ENCODE data around the gene SERPINB6.
"Not testable (repeated sequence)": the region's sequence is repeated elsewhere in the genome, so short reads cannot be mapped to it uniquely, and the experiment has no call there.

Gene SERPINB6

GRCh38 chr6:2999618-3000557 lies 28.5 kb upstream of the SERPINB6 start, which contains the start of gene NQO2:
Gene NQO2, plus strand, starts transcription at chr6:2999894. Its CDS starts 6,659 bp downstream, at chr6:3006553.
- no peaks in the 10 kb centered on the region for H4K20me1 ChIP-seq (ENCODE audit: insufficient read depth, low read length)
- peak within 1 kb of the TSS; percentile 99 for H3K4me2 ChIP-seq (ENCODE audit: low read length)
- peak within 1 kb of the TSS; percentile 4 for H3K27ac ChIP-seq (ENCODE audit: low read depth, low read length, poor library complexity, severe bottlenecking)
- H3K36me3 ChIP-seq (ENCODE audit: insufficient read depth, low read length), result peaks cover 8% of the 10 kb centered on the region
- no peaks in the 10 kb centered on the region for H3K9me2 ChIP-seq (ENCODE audit: low read depth, low read length)
- H3K9ac ChIP-seq (ENCODE audit: low read length), result peak within 1 kb of the TSS; percentile 83
- TF ChIP-seq CTCF (IDR thresholded peaks at IDR 0.05; ENCODE audit: low read length), result peak; percentile 9; the same call in 1 of the 2 replicates
- no peak for TF ChIP-seq EZH2 (IDR thresholded peaks at IDR 0.05; ENCODE audit: borderline replicate concordance, low read length)
- H3K4me1 ChIP-seq (ENCODE audit: insufficient read depth, low read length, severe bottlenecking), result peaks cover 26% of the 10 kb centered on the region
- H3F3A ChIP-seq (ENCODE audit: insufficient read depth, low read length), result 0 out of 2 replicates have a peak, but pooled peaks cover 5% of the 10 kb centered on the region
- peak within 1 kb of the TSS; percentile 89 for H3K4me3 ChIP-seq (ENCODE audit: low read depth, low read length, poor library complexity, severe bottlenecking)
- no peaks in the 10 kb centered on the region for H3K79me2 ChIP-seq (ENCODE audit: insufficient read depth, low read length)
- H2AFZ ChIP-seq (ENCODE audit: low read length), result no peak within 1 kb of the TSS
- no peaks in the 10 kb centered on the region for H3K27me3 ChIP-seq (ENCODE audit: insufficient read depth, low read length)
- no peaks in the 10 kb centered on the region for H3K9me3 ChIP-seq (ENCODE audit: low read length)

GRCh38 chr6:2998998-2999617 lies 27.7 kb upstream of the SERPINB6 start:
- no peaks in the 10 kb centered on the region for H4K20me1 ChIP-seq (ENCODE audit: insufficient read depth, low read length)
- H3K4me2 ChIP-seq (ENCODE audit: low read length), result peak overlapping the region; percentile 84
- H3K79me2 ChIP-seq (ENCODE audit: insufficient read depth, low read length), result no peaks in the 10 kb centered on the region
- H3K36me3 ChIP-seq (ENCODE audit: insufficient read depth, low read length), result no peaks in the 10 kb centered on the region
- TF ChIP-seq EZH2 (IDR thresholded peaks at IDR 0.05; ENCODE audit: borderline replicate concordance, low read length) (no peak), CTCF (IDR thresholded peaks at IDR 0.05; ENCODE audit: low read length) (no peak)
- peak overlapping the region; percentile 4 for H3K27ac ChIP-seq (ENCODE audit: low read depth, low read length, poor library complexity, severe bottlenecking)
- H3K9me3 ChIP-seq (ENCODE audit: low read length), result no peaks in the 10 kb centered on the region
- H3K9me2 ChIP-seq (ENCODE audit: low read depth, low read length), result no peaks in the 10 kb centered on the region
- 0 out of 2 replicates have a peak, but pooled peaks cover 5% of the 10 kb centered on the region for H3F3A ChIP-seq (ENCODE audit: insufficient read depth, low read length)
- no peak overlapping the region for H2AFZ ChIP-seq (ENCODE audit: low read length)
- peak overlapping the region; percentile 65 for H3K4me3 ChIP-seq (ENCODE audit: low read depth, low read length, poor library complexity, severe bottlenecking)
- peaks cover 26% of the 10 kb centered on the region for H3K4me1 ChIP-seq (ENCODE audit: insufficient read depth, low read length, severe bottlenecking)
- peak overlapping the region; percentile 32; the same call in 1 of the 2 replicates for H3K9ac ChIP-seq (ENCODE audit: low read length)
- H3K27me3 ChIP-seq (ENCODE audit: insufficient read depth, low read length), result no peaks in the 10 kb centered on the region

GRCh38 chr6:2998249-2998997 lies 27.1 kb upstream of the SERPINB6 start:
- Histone ChIP-seq H3K4me1 (ENCODE audit: insufficient read depth, low read length, severe bottlenecking) (peaks cover 26% of the 10 kb centered on the region), H3K4me2 (ENCODE audit: low read length) (peak overlapping the region; percentile 84), H3K4me3 (ENCODE audit: low read depth, low read length, poor library complexity, severe bottlenecking) (peak overlapping the region; percentile 65), H3K9ac (ENCODE audit: low read length) (peak overlapping the region; percentile 32; the same call in 1 of the 2 replicates)
- H3K9me2 ChIP-seq (ENCODE audit: low read depth, low read length); H3K79me2 ChIP-seq (ENCODE audit: insufficient read depth, low read length); H2AFZ ChIP-seq (ENCODE audit: low read length); H3F3A ChIP-seq (ENCODE audit: insufficient read depth, low read length); H4K20me1 ChIP-seq (ENCODE audit: insufficient read depth, low read length); H3K27ac ChIP-seq (ENCODE audit: low read depth, low read length, poor library complexity, severe bottlenecking); H3K9me3 ChIP-seq (ENCODE audit: low read length); H3K36me3 ChIP-seq (ENCODE audit: insufficient read depth, low read length); H3K27me3 ChIP-seq (ENCODE audit: insufficient read depth, low read length): not testable (repeated sequence)
- TF ChIP-seq CTCF (IDR thresholded peaks at IDR 0.05; ENCODE audit: low read length), result peak; percentile 55
